Hematopoietic multipotent progenitor cell treated with erythropoietin and hydrocortisone succinate and interleukin-3 and kit ligand, for 15 days (in vitro differentiated cells): ENCODE results near the gene ZNF735.
A peak's percentile ranks its signal among the peaks of the same experiment; 100 is the strongest.
"Not testable (repeated sequence)": the region's sequence is repeated elsewhere in the genome, so short reads cannot be mapped to it uniquely, and the experiment has no call there.

ENCODE experiments used
- DNase-seq: peaks from one replicate; pipeline ENCODE4 v3.0.0-alpha.2; 2015; ENCODE audit warnings: low spot score

ZNF735 gene

DNA sequence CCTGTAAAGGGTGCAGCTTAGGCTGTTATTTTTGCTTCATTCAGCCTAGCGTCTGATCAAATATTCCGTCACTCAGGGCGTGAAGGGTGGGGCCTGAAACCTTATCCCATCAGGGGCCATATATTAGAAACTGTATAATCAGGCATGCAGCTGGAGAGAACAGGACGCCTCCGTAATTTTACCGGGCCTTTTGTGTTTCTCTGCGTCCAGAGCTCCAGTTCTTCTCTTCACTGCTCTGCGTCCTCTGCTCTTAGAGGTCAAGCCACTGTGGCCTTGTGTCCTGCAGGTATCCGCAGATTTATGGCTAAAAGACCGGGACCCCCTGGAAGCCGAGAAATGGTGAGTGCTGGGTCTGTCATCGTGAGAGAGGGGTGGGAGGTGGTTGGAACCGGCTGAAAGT is at the start of gene ZNF735:
Gene ZNF735 (plus strand): TSS at position 301 of the 400 bp plus-strand sequence. CDS start 0 bp downstream, at position 301.
- no peak for DNase-seq

DNA sequence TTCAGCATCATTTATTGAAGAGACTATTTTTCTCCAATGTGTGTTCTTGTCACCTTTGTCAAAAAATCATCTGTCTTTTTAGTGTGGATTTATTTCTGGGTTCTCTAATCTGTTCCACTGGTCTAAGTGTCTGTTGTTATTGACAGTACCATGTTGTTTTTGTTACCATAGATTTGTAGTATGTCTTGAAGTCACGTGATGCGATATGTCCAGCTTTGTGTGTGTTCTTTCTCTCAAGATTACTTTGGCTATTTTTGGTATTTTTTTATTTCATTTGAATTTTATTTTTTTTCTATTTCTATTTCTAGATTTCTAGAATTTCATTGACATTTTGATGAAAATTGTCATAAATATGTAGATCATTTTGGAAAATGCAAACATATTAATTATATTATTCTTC is 36.0 kb upstream of the ZNF735 start:
- DNase-seq = not testable (repeated sequence)

DNA sequence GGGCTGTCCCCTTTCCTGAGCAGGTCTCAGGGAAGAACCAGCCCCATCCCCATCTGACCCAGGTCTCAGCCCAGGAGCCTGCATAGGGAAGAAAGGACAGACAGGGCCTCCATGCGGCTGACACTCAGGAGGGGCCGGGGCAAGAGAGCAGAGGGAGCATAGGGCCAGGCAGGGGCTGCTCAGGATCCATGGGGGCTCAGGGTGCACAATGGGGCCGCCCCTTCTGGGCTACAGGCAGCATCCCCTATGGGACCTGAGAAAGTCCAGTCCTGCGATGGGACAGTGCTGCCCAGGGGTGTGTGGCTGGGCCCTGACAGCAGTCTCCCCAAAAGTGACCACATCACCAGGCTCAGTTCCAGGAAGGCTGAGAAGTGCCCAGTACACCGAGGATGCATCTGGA is 32.7 kb upstream of the ZNF735 start:
- no peak for DNase-seq

DNA sequence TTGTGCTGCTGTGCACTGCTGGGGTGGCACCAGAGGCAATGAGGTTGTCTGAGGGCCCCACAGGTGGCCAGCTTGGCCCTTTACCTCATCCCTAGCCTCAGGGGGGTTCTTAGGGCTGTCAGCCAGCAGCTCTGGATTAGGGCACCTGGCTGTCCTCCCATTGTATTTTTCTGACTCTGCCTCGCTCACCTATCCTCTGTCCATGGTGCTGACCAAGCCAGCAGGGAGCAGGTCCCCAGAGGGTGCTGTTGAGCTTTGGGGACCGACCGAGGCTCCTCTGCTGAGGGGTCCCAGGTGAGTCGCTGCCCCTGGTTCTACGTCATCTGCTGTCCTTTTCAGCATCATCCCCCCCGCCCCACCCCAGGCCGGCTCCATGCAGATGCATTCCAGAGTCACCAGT is 32.1 kb upstream of the ZNF735 start:
- no peak for DNase-seq

DNA sequence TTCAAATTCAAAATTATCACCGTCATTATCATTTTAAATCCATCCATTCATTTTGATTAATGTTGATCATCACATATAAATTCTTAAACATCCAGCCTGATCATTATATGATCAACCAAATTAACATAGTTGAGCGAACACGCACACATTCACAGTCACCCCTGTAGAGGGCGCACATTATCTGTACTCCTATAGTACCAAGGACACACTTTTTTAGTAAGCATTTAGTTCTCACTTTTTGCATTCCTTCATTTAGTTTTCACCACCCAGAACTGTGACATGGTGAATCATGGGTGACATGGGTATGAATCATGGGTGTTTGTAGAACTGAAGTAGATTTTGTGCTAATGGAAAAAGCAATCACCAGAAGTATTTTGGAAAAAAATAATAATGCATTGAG is 26.0 kb upstream of the ZNF735 start:
- no peak for DNase-seq

DNA sequence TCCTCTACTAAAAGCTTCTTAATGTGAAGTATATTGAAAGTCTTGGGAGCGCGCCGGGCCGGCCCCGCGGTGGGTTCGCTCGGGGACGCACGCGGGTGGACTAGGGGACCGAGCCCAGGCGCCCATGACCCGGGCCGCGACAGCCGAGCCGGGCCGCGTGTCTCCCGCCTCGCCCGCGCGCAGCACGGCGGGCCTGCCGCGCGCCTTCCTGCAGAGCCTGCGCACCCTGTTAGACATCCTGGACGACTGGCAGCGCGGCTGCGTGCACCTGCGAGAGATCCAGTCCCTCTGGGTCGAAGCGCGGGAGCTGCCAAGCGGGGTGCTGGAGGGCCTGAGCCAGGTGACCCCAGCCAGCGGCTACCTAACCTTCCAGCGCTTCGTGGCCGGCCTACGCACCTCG is 25.4 kb upstream of the ZNF735 start:
- DNase-seq = no peak

DNA sequence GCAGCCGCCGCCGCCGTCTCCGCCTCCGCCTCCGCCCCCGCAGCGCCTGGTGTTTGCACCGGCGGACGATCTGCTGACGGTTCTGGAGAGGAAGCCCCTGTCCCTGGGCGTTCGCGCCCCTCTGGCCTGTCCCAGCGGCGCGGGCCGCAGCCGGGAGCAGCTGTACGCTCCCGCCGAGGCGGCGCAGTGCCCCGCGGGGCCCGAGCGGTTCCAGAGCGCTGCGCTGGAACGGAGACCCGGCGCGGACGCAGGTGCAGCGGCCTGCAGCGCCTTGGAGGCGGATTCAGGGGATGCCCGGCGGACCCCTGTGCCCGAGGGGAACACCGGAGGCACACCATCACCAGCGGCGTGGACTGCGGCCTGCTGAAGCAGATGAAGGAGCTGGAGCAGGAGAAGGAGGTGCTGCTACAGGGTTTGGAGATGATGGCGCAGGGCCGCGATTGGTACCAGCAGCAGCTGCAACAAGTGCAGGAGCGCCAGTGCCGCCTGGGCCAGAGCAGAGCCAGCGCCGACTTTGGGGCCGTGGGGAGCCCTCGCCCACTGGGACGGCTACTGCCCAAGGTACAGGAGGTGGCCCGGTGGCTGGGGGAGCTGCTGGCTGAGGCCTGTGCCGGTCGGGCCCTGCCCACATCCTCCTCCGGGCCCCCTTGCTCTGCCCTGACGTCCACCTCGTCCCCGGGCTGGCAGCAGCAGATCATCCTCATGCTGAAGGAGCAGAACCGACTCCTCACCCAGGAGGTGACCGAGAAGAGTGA is 24.8 kb upstream of the ZNF735 start:
- no peak for DNase-seq

DNA sequence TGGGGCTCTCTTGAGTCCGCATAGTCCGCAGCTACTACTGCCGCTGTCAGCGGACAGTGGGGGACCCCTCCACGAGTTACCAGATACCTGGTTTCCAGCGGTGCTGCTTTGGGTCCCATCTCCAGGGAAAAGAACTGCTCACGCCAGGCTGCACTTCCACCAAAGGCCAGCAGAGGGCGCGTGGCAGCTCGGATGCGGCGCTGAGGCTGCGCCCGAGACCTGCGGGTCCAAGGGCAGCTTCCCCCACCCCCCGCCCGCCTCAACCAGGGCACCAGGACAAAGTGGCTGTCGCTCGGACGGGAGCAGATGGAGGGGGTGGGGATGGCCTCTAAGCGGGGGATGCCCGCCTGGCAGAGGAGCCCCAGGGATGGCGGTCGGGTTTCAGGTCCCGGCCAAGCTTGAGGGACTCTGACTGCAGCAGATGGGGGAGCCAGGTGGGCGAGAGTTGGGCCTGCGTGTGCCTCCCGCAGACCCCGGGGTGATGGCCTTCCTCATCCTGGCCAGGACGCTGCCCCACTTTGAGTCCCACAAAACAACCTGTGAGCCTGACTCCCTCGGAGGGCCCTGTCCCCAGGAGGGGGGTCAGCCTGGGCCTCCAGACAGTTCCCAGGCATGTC is 23.8 kb upstream of the ZNF735 start:
- peak; percentile 2 for DNase-seq

DNA sequence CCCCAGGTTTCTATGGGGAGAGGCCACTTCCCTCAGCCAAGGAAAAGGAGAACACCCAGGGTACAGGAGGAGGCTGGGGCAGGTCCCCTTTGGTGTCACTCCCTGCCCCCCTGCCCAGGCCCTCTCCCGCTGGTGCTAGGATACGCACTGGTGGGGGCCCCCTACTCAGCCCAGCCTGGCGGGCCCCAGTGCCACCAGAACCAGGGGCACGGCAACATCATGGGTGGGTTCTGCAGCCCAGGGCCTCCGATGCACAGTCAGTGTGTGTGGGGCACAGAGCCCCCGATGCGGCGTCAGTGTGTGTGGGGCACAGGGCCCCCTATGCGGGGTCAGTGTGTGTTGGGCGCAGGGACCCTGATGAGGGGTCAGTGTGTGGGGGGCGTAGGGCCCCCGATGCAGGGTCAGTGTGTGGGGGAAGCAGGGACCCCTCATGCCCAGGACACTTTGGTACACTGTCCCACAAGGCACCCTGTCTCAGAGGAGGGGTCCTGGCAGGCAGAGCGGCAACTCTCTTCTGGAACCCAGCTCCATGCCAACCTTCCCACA is 23.1 kb upstream of the ZNF735 start:
- no peak for DNase-seq

DNA sequence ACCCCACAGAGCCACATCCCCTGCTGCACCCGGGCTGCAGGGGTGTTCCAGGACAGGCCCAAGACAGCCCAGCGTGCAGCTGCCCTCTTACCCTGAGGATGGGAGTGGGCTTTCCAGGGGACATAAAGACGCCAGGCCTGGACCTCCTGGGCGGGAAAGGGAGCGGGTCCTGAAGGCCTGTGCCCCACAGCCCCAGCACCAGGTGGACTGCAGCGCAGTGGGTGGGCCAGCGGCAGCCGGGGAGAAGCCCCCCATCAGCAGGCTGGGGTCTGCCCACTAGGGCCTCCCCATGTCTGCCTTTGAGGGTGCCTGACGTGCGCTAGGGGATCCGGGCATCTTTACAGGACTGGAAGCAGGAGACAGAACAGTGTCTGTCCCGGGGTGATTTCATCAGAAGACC is 22.6 kb upstream of the ZNF735 start:
- no peak for DNase-seq

DNA sequence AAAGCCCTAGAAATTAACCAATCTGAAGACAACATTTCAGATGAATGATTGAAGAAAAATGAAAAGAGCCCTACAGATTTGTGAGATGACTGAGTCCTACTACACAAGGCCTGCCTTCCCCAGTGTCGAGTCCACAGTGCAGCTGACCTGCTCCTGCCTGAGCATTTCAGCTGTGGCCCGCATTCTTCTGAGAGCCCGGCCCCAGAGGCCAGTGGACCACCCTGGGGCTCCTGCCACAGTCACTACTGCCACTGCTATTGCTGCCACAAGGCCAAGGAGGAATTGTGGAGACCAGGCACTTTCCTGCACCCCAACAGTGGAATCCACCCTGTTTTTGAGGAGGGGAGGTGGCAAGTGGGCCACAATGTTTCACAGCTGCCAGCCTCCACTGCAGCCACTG is 19.6 kb upstream of the ZNF735 start:
- DNase-seq = no peak

DNA sequence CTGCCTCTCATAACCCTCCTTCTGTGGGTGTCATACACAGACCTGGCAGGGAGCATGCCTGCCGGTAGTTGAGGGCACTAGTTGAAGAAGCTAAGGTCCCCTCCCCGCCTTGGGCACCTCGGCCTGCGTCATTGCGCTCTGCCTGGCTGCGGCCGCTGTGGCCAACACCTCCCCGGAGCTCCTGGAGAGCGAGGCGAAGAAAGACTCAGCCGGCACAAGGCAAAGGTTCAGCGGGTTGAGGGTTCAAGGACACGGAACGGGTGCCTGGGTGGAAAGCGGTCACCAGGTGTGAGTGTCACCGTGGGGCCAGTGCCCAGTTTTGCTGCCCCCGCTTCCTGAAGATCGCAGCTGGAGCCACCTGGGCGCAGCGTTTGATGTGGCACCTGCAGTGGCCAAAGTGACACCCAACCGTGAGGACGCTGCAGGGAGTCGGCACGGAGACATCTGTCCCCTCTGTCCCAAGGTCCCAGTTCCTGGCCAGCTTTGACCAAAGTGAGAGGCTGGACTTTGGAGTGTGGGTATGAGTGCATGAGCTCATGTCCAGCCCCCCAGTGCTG is 14.8 kb upstream of the ZNF735 start:
- no peak for DNase-seq

DNA sequence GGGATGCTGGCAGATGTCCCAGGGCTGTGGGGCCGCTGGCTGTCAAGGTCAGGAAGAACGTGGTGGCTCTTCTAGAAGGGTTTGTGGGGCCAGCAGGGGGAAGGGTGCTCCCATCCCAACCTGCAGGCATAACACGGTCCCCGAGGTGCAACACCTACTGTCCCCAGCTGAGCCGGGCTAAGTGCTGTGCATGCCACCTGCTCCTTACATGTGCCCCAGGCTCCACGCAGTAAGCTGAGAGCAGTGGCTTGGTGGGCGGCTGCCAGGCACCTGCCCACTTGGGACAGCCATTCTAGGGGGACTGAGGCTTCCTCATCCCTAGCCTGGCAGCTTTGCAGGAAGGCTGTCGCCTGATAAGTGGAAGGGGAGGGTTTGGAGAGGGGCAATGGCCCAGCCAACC is 14.2 kb upstream of the ZNF735 start:
- no peak for DNase-seq

DNA sequence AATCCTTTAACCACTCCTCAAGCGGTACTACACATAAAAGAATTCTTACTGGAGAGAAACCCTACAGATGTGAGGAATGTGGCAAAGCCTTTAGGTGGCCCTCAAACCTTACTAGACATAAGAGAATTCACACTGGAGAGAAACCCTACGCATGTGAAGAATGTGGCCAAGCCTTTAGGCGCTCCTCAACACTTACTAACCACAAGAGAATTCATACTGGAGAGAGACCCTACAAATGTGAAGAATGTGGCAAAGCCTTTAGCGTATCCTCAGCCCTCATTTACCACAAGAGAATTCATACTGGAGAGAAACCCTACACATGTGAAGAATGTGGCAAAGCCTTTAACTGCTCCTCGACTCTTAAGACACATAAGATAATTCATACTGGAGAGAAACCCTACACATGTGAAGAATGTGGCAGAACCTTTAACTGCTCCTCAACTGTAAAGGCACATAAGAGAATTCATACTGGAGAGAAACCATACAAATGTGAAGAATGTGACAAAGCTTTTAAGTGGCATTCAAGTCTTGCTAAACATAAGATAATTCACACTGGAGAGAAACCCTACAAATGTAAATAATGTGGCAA is 12.8 kb downstream of the ZNF735 start:
- not testable (repeated sequence) for DNase-seq

DNA sequence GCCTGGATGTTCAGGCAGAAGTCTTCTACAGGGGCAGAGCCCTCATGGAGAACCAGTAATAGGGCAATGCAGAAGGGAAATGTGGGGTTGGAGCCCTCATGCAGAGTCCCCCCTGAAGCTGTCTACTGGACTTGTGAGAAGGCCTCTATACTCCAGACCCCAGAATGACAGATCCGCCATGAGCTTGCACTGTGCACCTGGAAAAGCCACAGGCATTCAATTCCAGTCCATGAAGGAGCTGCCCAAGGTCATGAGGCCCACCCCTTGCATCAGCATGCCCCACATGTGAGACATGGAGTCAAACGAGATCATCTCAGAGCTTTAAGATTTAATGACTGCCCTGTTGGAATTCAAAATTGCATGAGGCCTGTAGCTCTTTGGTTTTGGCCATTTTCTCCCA is 16.4 kb downstream of the ZNF735 start:
- DNase-seq = no peak

DNA sequence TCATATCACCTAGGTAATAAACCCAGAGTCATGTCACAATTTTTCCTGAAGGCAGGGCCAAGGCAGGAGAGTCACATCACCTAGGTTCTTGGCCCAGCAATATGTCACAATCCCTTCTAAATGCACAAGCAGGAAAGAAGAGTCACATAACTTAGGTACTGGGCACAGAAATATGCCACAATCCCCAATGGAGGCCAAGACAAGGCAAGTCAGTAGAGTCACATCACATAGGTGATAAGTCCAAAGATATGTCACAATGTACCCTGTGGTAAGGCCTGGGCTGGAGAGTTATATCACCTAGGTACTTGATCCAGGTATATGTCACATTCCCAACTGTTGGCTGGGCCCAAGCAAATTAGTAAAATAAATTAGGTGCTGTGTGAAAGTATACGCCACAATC is 21.2 kb downstream of the ZNF735 start, which contains the start of gene ZNF679:
Gene ZNF679 (plus strand): TSS at position 301 of the 400 bp plus-strand sequence. CDS start 20,644 bp downstream, outside the sequence.
- DNase-seq = not testable (repeated sequence)

DNA sequence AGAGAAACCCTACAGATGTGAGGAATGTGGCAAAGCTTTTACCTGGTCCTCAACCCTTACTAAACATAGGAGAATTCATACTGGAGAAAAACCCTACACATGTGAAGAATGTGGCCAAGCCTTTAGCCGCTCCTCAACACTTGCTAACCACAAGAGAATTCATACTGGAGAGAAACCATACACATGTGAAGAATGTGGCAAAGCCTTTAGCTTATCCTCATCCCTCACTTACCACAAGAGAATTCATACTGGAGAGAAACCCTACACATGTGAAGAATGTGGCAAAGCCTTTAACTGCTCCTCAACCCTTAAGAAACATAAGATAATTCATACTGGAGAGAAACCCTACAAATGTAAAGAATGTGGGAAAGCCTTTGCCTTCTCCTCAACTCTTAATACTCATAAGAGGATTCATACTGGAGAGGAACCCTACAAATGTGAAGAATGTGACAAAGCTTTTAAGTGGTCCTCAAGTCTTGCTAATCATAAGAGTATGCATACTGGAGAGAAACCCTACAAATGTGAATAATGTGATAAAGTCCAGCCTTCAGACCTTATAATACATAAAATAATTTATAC is 59.4 kb downstream of the ZNF735 start:
- DNase-seq = no peak
